Hepatocyte (in vitro differentiated cells): ENCODE results near the gene KCNH3.

Source experiments
- EZH2phosphoT487 ChIP-seq: fragments of 200-600 bp; sonication (generic); IDR thresholded peaks from one replicate; pipeline ENCODE4 v1.6.1; 2018; ENCODE audit warnings: antibody characterized with exemption, mild to moderate bottlenecking, low read depth, moderate library complexity; ENCODE audit not compliant: unreplicated experiment, severe bottlenecking
- TF ChIP-seq, protein P1 (sequence below): fragments of 200-600 bp; sonication (generic); IDR thresholded peaks from 2 replicates; pipeline ENCODE4 v1.5.1; 2016; ENCODE audit warnings: antibody characterized with exemption, mild to moderate bottlenecking; ENCODE audit not compliant: poor library complexity

DNA sequence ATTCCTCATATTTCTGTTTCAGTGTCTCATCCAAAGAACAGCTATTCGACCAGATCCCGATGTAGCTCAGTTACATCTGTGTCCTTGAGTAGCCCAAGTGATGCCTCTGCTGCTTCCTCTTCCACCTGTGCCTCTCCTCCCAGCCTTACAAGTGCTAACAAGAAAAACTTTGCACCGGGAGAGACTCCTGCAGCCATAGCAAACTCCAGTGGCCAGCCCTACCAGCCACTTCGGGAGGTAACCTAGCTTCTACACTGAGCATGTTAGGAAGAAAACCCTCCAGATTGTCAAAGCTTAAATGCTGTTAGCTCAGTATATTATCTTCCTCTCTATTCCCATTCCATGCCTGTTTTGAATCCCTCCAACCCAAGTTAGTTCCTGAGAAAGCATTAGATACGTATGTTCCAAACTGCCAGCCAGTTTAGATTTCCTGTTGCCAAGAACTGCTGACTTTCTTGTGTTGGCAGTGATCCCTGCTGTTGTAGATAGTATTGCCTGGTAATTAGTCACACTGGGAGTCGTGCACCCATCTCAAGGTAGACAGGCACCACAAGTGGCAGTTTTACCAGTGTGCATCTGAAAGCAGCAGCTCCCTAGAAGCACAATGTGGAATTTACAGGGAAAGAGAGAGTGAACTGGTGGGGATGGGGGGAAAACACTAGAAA, 14.0 kb upstream of the KCNH3 start:
- TF ChIP-seq, protein P1, sequence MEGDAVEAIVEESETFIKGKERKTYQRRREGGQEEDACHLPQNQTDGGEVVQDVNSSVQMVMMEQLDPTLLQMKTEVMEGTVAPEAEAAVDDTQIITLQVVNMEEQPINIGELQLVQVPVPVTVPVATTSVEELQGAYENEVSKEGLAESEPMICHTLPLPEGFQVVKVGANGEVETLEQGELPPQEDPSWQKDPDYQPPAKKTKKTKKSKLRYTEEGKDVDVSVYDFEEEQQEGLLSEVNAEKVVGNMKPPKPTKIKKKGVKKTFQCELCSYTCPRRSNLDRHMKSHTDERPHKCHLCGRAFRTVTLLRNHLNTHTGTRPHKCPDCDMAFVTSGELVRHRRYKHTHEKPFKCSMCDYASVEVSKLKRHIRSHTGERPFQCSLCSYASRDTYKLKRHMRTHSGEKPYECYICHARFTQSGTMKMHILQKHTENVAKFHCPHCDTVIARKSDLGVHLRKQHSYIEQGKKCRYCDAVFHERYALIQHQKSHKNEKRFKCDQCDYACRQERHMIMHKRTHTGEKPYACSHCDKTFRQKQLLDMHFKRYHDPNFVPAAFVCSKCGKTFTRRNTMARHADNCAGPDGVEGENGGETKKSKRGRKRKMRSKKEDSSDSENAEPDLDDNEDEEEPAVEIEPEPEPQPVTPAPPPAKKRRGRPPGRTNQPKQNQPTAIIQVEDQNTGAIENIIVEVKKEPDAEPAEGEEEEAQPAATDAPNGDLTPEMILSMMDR = no peak
- no peak for TF ChIP-seq EZH2phosphoT487
